Measurements from ENCODE around the gene ZNF432.
"Not testable (repeated sequence)": the region's sequence is repeated elsewhere in the genome, so short reads cannot be mapped to it uniquely, and the experiment has no call there.

Gene ZNF432

DNA sequence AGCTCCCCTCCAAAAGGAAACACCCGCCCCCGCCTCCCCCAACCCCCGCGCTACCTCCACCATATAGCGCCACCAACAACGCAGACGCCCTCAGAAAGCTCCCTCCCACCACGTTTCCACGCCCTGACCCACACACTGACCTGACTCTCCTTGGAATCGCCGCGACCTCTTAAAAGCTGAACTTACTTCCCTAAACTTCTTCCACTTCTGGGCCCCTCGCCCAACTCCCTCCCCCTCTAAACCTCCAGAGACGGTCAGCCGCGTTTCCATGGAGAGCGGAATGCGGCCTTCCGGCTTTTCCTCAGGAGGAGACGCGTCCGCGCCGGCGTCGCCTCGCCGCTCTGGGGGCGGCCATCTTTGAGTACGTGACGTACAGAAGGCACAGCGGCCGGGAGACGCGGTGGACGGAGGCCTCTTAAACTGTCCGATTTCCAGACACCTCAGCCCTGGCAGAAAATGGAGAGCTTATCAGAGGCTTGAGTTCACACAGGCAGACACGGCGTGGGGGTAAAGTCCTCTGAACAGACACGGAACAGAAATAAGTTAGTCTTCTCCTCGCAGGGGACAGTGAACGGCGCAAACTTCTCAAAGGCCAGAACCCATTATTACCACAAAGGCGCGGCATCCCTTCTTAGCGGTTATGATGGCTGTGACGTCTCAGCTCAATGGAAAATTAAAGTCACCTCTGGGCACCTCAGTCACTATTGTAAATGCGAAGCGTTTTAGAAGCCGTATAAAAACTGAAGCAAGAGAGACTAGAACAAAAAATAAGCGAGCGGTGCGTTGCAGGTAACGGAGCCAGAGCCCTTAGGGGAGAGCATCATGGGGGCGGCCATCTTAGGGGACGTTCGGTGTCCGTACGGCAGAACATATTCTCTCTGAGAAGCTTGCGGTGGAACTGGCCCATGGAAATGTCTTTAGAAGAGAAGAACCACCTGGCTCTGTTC is at the start of gene ZNF432:
Gene ZNF432, minus strand, starts transcription at position 284 of the 947 bp plus-strand sequence. CDS start 1,970 bp downstream, outside the sequence.
- peak; percentile 87 for DNase-seq (ENCODE audit: low spot score)

DNA sequence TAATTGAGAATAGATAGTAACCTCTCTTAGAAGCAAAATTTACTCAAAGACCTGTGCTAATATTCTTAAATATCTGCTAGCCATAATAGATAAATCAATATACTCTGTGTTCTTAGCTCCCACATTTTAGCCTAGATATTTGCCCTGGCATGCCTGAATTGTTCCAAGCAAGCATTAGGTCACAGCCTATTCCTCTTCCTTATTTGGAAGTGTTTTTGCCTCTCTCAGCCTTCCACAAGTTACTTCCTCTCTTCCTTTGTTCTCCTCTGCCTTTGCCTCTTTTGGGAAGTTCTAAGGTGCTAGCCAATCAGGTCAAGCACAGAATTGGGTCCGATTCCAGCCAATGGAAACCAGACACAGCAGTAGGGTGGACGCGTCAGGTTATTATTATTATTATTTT is 47.8 kb upstream of the ZNF432 start:
- DNase-seq (ENCODE audit: low spot score): not testable (repeated sequence)

DNA sequence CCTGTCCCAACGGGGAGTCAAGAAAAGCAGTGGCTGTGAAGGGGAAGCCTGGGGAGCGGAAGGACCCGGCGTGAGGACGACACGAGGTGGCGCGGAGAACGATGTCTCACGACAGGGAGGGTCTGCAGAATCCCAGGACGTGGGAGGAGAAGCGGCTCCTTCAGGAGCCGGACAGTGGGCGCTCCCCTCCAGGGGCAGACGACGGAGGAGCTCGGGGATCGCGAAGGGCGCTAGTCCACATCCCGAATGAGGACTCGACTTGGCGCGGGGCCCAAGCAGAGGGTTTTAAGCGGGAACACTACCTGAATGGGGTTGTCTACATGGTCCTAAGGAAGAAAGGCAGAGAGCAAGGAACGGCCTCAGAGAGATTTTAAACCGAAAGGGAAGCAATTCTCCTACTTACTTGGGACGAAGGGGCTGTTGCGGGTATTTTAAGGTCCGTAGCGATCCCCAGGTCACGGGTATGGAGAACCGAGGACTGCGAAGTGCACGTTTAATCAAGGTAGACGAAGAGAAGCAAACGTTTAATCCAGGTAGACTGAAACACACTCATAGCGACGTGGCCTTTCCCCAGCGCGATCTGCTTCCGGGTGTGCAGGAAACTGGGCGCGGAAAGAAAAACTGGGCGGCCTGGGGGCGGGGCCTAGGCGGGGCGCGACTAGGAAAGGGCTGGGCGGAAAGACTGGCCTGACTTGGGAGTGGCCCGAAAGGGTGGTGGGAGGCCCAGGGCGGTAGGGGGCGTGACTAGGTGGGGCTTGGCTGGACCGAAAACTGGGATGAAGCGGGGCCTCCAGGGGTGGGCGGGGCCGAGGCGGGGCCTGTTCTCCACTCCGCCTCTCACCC is 46.8 kb upstream of the ZNF432 start, which contains the start of gene ZNF841:
Gene ZNF841, minus strand, starts transcription at position 594 of the 843 bp plus-strand sequence. CDS start 10,964 bp downstream, outside the sequence.
- DNase-seq (ENCODE audit: low spot score): peak; percentile 88

DNA sequence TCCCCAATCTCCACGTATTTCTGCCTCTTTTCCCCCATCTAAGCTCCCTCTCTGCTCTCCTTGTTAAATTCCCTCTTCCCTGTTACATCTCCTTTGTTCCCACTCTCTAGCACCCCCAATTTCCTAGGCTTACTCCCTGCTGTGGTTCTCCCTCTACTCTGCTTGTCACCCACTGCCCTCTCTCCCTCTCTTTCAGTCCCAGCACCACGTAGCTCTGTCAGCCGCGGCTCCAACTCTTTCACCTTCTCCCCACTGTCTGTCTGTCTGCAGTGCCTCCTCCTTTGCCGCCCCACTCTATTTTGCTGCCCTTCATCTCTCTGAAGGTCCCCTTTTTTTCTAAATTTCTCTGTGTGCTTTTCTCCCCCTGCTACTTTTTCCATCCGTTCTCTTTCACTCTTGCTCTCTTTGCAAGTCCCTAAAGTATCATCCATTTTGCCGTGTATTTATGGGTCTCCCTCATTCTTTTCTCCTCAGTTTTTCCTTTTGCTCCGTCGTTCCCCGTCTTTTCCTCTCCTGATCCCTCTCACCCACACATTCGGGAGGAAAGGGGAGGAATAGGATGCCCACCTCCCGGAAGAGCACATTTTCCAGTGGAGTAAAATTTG is 46.0 kb upstream of the ZNF432 start:
- DNase-seq (ENCODE audit: low spot score): no peak

DNA sequence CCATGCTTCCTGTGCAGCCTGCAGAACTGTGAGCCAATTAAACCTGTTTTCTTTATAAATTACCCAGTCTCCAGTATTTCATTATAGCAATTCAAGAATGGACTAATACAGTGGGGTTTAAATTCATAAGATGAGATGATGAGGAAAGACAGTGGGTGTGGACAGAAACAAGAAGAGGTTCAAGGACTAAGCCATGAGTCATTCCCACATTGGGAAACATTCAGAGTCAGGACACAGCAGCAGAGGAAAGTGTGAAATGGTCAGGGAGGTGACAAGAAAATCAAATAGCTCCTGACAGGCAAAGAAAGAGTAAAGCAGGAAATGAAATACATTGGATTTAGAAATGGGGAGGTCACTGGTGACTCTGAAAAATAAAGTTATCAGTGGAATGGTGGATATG is 37.8 kb upstream of the ZNF432 start:
- no peak for DNase-seq (ENCODE audit: low spot score)

DNA sequence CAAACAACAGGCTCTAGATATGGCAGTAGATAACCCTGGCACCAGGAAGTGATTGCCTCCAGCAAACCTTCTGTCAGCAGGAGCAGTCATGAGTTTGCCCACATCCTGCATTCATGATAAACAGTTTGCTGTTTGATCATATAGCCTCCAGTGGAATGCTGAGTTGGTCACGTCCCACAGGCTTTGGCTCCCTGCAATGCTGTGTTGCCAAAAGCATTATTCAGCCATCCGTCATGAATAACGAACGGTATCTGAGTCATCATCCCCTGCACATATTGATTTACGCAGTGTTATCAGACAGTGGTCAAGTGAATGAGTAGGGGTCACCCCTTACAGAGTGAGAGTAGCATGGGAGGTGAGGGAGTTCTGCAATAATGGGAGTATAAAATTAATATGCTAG is 21.9 kb upstream of the ZNF432 start:
- DNase-seq (ENCODE audit: low spot score): no peak

DNA sequence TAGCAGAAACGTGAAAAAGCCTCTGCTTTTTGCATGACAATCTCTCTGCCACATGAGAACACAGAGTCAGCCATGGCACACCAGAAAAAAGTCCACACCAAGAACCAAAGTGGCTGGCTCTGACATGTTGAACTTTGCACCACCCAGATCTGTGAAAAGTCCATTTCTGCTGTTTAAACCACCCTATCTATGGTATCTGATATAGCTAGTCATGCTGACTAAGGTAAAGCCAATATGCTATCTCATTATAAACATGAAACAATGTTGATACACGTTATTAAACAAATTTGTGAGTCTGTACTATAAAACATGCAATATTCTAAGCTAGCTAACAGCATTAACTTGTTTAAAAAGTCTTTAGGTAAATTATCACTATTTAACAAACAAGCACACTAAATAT is 21.0 kb upstream of the ZNF432 start:
- DNase-seq (ENCODE audit: low spot score): no peak

DNA sequence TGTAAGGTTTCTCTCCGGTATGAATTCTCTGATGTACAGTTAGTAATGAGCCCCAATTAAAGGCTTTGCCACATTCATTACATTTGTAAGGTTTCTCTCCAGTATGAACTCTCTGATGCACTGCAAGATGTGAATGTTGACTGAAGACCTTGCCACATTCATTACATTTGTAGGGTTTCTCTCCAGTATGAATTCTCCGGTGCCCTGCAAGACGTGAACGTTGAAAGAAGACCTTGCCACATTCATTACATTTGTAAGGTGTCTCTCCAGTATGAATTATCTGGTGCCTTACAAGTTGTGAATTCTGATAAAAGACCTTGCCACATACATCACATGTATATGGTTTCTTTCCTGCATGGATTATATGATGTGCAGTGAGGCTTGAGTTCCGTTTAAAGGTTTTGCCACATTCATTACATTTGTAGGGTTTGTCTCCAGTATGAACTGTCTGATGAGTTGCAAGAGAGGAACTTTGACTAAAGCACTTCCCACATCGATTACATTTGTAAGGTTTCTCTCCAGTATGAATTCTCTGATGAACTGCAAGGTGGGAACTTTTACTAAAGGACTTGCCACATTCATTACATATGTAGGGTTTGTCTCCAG is 17.7 kb upstream of the ZNF432 start:
- DNase-seq (ENCODE audit: low spot score): no peak

DNA sequence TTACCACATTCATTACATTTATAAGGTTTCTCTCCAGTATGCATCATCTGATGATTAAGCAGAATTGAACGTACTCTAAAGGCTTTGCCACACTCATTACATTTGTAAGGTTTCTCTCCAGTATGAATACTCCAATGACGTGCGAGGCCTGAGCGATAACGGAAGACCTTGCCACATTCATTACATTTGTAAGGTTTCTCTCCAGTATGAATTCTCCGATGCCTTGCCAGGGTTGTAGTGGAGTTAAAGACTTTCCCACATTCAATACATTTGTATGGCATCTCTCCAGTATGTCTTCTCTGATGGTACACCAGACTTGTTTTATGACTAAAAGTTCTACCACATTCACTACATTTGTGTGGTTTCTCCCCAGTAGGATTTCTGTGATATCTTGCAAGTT is 16.8 kb upstream of the ZNF432 start:
- DNase-seq (ENCODE audit: low spot score): no peak

DNA sequence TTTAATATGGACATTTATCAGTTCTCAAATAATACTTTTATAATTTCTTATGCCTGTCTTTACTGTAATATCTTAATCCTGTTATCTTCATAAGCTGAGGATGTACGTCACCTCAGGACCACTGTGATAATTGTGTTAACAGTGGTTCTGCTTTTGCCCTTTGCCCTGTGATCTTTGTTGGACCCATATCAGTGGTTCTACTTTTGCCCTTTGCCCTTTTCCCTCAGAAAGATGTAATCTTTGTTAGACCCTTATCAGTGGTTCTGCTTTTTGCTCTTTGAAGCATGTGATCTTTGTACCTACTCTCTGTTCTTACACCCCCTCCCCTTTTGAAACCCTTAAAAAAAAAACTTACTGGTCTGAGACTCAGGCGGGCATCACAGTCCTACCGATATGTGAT is 7.8 kb upstream of the ZNF432 start:
- not testable (repeated sequence) for DNase-seq (ENCODE audit: low spot score)

DNA sequence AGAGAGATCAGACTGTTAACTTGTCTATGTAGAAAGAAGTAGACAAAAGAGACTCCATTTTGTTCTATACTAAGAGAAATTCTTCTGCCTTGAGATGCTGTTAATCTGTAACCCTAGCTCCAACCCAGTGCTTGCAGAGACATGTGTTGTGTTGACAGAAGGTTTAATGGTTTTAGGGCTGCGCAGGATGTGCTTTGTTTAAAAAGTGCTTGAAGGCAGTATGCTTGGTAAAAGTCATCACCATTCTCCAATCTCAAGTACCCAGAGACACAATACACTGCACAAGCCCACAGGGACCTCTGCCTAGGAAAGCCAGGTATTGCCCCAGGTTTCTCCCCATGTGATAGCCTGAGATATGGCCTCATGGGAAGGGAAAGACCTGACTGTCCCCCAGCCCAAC is 3.1 kb upstream of the ZNF432 start:
- DNase-seq (ENCODE audit: low spot score): not testable (repeated sequence)

DNA sequence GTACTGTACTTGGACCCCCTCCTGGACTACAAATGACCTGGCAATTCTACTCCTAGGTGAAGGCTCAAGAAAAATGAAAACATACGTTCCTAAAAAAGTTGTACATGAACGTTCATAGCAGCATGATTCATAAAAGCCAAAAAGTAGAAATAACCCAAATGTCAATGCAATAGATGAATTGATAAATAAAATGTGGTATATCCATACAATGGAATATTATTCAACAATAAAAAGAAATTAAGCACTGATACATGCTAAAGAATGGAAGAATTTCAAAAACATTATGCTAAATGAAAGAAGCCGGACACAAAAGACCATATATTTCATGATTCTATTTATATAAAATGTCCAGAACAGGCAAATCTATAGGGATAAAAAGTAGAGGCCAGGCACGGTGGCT is 9.5 kb downstream of the ZNF432 start:
- DNase-seq (ENCODE audit: low spot score): no peak

DNA sequence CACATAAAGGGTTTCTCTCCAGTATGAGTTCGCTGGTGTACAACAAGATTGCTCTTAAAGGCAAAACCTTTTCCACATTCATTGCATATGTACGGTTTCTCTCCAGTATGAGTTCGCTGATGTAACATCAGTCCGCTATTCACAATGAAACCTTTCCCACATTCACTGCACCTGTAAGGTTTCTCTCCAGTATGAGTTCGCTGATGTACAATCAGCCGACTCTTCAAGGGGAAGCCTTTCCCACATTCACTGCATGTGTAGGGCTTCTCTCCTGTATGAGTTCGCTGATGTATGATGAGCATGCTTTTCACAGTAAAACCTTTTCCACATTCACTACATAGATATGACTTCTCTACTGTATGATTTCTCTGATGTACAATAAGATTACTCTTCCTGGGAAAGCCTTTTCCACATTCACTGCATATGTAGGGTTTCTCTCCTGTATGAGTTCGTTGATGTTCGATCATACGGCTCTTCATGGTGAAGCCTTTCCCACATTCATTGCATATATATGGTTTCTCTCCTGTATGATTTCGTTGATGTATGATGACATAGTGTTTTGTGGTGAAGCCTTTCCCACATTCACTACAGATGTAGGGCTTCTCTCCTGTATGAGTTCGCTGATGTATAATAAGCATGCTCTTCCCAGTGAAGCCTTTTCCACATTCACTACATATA is 14.4 kb downstream of the ZNF432 start:
- DNase-seq (ENCODE audit: low spot score): no peak

DNA sequence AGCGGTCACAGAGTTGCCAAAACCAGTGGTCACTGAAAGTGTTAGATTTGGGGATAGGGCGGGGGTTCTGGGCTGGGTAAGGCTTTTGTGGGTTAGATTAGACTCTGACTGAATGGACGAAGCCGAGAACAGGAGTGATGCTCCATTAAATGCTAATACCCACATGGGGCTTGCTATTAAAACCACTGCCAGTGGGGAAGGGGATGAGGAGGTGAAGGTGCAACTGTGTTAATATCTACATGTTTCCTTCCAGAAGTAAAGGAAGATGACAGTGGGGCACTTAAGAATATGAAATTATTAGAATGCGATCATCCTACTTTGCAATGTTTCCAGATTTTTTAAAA is 19.9 kb downstream of the ZNF432 start:
- DNase-seq (ENCODE audit: low spot score): no peak

DNA sequence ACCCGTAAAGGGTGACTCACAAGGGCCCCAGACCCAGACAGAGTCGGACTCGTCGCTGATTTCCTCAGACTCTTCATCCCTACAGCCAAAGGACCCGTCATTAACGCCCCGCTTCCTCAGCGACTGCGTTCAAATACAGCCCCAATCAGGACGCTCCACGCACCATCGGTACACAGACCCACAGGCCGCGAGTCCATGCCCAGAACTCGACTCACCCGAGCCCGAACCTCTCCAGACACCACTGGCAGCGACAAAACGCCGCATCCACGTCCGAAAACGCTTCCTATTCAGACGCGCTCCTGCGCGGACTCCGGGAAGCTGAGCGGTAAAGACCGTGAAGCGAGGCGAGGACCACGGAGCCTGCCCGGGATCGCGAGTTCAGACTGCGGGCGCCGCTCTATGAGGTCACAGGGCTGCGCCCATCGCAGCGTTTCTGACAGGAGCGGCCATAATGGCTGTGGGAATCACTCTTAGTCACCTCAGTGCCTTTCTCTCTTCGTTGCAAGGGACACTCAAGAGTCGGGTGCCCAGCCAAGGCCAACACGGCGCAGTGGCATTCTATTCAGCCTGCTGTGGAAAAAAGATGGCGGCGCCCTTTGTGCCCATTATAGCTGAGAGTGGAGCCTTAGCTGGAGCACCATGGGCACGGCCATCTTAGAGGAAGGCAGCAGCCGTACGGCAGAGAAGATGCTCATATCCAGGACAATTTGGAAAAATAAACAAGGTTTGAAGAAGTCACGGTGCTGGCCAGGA is 20.4 kb downstream of the ZNF432 start, which contains the start of gene ZNF614:
Gene ZNF614, minus strand, starts transcription at position 353 of the 753 bp plus-strand sequence. CDS start 2,634 bp downstream, outside the sequence.
- DNase-seq (ENCODE audit: low spot score): peak; percentile 92

DNA sequence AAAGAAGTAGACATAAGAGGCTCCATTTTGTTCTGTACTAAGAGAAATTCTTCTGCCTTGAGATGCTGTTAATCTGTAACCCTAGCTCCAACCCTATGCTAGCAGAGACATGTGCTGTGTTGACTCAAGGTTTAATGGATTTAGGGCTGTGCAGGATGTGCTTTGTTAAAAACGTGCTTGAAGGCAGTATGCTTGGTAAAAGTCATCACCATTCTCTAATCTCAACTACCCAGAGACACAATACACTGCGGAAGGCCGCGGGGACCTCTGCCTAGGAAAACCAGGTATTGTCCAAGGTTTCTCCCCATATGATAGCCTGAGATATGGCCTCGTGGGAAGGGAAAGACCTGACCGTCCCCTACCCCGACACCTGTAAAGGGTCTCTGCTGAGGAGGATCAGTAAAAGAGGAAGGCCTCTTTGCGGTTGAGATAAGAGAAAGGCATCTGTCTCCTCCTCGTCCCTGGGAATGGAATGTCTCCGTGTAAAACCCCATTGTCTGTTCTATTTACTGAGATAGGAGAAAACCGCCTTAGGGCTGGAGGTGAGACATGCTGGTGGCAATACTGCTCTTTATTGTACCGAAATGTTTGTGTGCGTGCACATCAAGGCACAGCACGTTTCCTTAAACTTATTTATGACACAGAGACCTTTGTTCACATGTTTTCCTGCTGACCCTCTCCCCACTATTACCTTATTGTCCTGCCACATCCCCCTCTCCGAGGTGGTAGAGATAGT is 22.2 kb downstream of the ZNF432 start:
- DNase-seq (ENCODE audit: low spot score): not testable (repeated sequence)

DNA sequence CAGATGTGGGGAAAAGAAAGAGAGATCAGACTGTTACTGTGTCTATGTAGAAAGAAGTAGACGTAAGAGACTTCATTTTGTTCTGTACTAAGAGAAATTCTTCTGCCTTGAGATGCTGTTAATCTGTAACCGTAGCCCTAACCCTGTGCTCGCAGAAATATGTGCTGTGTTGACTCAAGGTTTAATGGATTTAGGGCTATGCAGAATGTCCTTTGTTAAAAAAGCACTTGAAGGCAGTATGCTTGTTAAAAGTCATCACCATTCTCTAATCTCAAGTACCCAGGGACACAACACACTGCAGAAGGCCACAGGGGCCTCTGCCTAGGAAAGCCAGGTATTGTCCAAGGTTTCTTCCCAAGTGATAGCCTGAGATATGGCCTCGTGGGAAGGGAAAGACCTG is 24.2 kb downstream of the ZNF432 start:
- DNase-seq (ENCODE audit: low spot score): not testable (repeated sequence)

DNA sequence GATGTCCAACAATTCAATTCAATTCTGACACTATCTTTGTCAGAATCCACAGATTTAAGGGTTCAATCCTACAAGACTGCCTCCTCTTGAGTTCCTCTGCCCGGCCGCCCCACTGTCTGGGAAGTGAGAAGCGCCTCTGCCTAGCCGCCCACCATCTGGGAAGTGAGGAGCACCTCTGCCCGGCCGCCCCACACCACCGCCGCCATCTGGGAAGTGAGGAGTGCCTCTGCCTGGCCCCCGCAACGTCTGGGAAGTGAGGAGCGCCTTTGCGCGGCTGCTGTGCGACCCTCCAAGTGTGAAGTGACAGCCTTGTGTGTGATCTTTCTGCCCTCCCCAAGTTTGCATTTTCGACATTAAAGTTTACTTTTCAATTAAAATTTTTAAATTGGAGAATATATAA is 26.4 kb downstream of the ZNF432 start:
- no peak for DNase-seq (ENCODE audit: low spot score)

DNA sequence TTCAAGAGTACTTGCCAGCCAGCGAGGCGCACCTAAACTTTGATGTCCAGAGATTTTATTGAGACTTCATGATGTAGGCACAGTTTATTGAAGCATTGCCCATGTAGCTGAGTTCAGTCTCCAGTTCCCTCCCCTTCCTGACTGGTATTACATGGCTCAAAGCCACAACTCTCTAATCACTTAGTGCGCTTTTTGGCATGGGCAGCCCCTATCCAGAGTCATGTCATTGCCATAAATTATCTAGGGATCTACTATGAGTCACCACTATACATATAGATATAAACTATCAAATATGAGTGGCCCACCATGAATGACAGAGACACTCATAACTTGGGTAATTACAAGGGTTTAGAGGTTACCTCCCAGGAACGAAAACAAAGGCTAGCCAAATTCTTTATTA is 28.1 kb downstream of the ZNF432 start:
- no peak for DNase-seq (ENCODE audit: low spot score)

DNA sequence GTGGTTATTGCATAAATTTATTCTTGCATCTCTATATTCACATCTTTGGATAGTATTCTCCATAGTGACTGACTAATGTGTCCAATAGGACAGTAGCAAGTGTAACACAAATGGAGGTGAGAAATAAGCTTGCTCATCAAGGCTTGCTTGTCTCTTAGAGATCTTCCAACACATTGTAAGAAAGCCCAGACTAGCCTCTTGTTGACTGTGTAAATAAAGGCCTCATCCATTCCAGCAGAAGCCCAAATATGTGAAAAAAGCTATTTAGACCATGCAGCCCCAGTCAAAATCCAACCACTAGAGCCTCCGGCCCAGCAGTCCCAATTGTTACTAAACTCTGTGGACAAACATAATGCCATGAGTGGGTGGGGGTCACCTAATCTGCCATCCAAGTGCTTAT is 38.0 kb downstream of the ZNF432 start:
- DNase-seq (ENCODE audit: low spot score): no peak
